ENCODE results near the gene GCGR. TPM values are rescaled to one million over a fixed set of nuclear protein-coding genes. Genes with fewer than 3 reads are reported as not detected.

Gene GCGR
- not detected for polyA plus RNA-seq (2013, experiment 1 of 2)
- not detected for polyA plus RNA-seq (2013, experiment 2 of 2)

DNA sequence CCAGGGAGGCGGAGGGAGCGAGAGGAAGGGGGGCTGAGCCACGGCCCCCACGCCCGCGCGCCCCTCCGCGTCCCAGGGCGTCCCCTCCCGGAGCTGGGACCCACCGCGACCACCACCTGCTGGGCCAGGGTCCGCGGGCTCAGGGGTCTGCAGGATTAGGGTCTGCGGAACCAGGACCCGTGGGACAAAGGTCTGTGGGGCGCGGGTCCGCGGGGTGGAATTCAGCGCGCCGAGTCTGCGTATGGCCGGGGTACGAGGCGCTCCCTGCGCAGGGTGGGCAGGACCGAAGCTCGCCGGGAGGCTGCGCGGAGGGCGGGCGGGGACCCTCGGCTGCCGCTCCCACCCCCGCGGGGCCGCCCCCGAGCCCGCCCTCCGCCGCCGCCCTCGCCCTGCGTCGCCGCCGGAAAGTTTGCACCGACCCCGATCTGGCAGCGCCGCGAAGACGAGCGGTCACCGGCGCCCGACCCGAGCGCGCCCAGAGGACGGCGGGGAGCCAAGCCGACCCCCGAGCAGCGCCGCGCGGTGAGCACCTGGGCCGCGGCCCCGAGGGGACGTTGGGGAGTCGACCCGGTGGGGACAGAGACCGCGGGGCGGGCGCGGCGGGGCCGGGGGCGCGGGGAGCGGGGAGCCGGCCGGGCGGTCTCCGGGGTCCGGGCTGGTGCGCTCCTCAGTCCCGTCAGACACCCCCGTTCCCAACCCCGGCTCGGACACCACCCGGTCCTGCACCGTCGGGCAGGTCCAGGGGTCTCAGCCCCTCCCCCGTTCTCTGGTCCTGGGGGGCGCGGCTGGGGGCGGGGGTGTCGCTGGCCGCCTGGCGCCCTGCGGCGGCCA, at the start of gene GCGR:
GCGR (plus strand) TSS at position 423 of the 831 bp plus-strand sequence. CDS start 4,869 bp downstream, outside the sequence.
- H3K4me1 ChIP-seq (ENCODE audit: insufficient read depth, low read length), result no peaks in the 10 kb centered on the region
- no peaks in the 10 kb centered on the region for H3K9me3 ChIP-seq (ENCODE audit: insufficient read depth, low read depth, low read length)
- H3K27me3 ChIP-seq (ENCODE audit: insufficient read depth, low read length), result peaks cover 77% of the 10 kb centered on the region
- H3K4me3 ChIP-seq (ENCODE audit: low read length), result peak within 1 kb of the TSS; percentile 40
- no peak within 1 kb of the TSS for H3K9ac ChIP-seq (ENCODE audit: low read depth, low read length)
- 2% methylated on average over 108 of the region's 110 CpGs for WGBS
- H3K27ac ChIP-seq (ENCODE audit: low read depth, low read length), result no peak within 1 kb of the TSS
- no peaks in the 10 kb centered on the region for H3K36me3 ChIP-seq (ENCODE audit: insufficient read depth, low read length)

DNA sequence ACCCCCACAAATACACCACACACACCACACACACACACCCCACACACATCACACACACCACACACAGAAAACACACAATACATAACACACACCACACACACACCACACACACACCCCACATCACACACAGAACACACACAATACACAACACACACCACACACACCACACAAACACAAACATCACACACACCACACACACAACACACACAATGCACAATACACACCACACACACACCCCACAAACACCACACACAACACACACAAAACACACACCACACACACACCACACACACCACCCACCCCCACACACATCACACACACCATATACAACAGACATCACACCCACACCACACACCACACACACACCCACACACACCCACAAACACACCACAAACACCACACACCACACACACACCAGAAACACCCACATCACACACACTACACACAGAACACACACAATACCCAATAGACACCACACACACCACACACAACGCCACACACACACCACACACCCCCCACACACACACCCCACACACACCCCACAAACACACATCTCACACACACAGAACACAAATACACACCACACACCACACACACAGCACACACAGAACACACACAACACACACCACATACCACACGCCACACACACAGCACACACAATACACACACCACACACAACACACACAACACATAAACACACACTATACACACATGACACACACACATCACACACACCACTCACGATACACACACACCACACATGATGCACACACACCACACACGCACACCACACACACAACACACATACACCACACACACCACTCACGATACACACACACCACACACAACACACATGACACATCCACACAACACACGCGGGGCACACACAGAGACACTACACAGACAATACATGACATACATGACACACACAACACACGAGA, 11.0 kb upstream of the GCGR start:
- Histone ChIP-seq H3K27me3 (ENCODE audit: insufficient read depth, low read length) (no peaks in the 10 kb centered on the region), H3K4me3 (ENCODE audit: low read length) (no peak overlapping the region), H3K9ac (ENCODE audit: low read depth, low read length) (no peak overlapping the region), H3K27ac (ENCODE audit: low read depth, low read length) (no peak overlapping the region), H3K9me3 (ENCODE audit: insufficient read depth, low read depth, low read length) (no peaks in the 10 kb centered on the region), H3K36me3 (ENCODE audit: insufficient read depth, low read length) (no peaks in the 10 kb centered on the region), H3K4me1 (ENCODE audit: insufficient read depth, low read length) (no peaks in the 10 kb centered on the region)
- 94% methylated on average over 7 of the region's 8 CpGs for WGBS

DNA sequence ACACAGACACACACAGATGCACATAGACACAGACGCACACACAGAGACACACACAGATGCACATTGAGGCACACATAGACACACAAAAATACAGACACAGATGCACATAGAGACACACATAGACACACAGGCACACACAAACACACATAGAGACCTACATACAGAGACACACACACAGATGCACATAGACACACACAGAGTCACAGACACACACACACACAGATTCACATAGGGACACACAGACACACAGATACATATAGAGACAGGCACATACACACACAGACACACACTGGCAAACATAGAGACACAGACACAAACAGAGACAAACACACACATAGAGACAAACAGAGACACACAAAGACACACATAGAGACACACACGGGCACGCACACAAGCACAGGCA, 9.9 kb upstream of the GCGR start:
- Histone ChIP-seq H3K4me3 (ENCODE audit: low read length) (no peak overlapping the region), H3K9me3 (ENCODE audit: insufficient read depth, low read depth, low read length) (no peaks in the 10 kb centered on the region), H3K27ac (ENCODE audit: low read depth, low read length) (no peak overlapping the region), H3K27me3 (ENCODE audit: insufficient read depth, low read length) (no peaks in the 10 kb centered on the region), H3K9ac (ENCODE audit: low read depth, low read length) (no peak overlapping the region), H3K36me3 (ENCODE audit: insufficient read depth, low read length) (no peaks in the 10 kb centered on the region), H3K4me1 (ENCODE audit: insufficient read depth, low read length) (no peaks in the 10 kb centered on the region)
- 91% methylated on average over 3 of the region's 3 CpGs for WGBS

DNA sequence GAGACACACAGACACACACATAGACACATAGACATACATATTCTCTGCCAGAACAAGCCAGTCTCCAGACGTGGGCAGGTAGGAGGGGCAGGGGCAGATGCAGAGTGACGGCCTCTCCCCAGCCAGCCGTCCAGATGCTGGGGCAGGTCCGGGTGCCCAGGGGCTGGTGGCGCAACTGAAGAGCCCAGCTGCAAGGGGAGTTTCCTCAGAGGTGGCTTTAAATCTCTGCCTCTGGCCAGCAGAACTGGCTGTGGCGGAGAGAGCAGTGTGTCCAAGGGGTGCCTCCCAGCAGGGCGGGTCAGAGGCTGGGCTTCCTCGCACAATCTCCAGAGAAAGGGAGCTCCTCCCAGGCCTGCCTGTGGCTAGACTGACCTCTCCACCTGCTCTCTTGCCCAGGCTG, 9.4 kb upstream of the GCGR start:
- no peak overlapping the region for H3K27ac ChIP-seq (ENCODE audit: low read depth, low read length)
- WGBS, result 56% methylated on average over 8 of the region's 8 CpGs
- no peaks in the 10 kb centered on the region for H3K9me3 ChIP-seq (ENCODE audit: insufficient read depth, low read depth, low read length)
- no peak overlapping the region for H3K9ac ChIP-seq (ENCODE audit: low read depth, low read length)
- no peaks in the 10 kb centered on the region for H3K4me1 ChIP-seq (ENCODE audit: insufficient read depth, low read length)
- H3K4me3 ChIP-seq (ENCODE audit: low read length), result no peak overlapping the region
- H3K27me3 ChIP-seq (ENCODE audit: insufficient read depth, low read length), result no peaks in the 10 kb centered on the region
- H3K36me3 ChIP-seq (ENCODE audit: insufficient read depth, low read length), result no peaks in the 10 kb centered on the region

DNA sequence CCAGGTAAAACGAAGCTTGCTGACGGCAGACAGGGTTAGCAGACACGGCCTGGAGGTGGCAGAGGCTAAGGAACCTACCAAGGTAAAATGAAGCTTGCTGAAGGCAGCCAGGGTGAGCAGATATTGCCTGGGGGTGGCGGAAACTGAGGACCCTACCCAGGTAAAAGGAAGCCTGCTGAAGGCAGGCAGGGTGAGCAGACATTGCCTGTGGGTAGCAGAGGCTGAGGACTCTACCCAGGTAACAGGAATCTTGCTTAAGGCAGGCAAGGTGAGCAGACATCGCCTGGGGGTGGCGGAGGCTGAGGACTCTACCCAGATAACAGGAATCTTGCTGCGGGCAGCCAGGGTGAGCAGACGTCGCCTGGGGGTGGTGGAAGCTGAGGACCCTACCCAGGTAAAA, 2.6 kb upstream of the GCGR start:
- 89% methylated on average over 9 of the region's 9 CpGs for WGBS
- no peak overlapping the region for H3K9ac ChIP-seq (ENCODE audit: low read depth, low read length)
- no peak overlapping the region for H3K27ac ChIP-seq (ENCODE audit: low read depth, low read length)
- no peaks in the 10 kb centered on the region for H3K9me3 ChIP-seq (ENCODE audit: insufficient read depth, low read depth, low read length)
- no peaks in the 10 kb centered on the region for H3K36me3 ChIP-seq (ENCODE audit: insufficient read depth, low read length)
- H3K4me1 ChIP-seq (ENCODE audit: insufficient read depth, low read length), result no peaks in the 10 kb centered on the region
- H3K27me3 ChIP-seq (ENCODE audit: insufficient read depth, low read length), result peaks cover 60% of the 10 kb centered on the region
- no peak overlapping the region for H3K4me3 ChIP-seq (ENCODE audit: low read length)

DNA sequence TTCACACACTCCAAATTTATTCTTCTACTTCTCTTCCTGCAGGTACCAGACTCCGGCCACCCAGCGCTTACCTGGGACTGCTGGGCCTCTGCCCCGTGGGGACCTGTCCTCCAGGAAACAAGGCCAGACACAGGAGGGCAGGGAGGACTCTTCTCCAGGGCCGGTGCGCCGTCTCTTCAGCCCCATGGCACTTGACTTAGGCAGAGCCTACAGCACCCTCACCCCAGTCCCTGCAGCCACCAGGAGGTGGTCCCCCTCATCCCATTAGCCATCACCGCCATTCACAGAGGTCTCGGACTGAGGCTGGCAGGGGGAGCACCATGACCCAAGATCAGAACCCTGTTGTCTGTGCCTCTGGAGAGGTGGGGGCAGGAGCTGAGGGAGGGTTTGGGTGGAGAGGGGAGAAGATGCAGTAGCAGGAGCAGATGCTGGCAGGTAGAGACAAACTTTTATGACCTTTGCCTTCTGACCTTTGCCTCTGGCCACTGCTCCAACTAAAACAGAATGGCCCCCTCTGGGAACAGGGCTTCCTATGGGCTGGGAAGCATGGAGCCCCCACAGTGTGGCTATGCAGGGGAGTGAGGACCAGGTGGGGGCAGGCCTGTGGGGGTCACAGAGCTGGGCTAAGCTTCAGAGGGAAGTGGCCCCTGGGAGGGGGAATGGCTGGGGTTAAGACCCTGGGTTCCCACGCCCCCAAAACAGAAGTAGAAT, 1.7 kb upstream of the GCGR start:
- 86% methylated on average over 9 of the region's 9 CpGs for WGBS
- Histone ChIP-seq H3K27me3 (ENCODE audit: insufficient read depth, low read length) (peaks cover 69% of the 10 kb centered on the region), H3K36me3 (ENCODE audit: insufficient read depth, low read length) (no peaks in the 10 kb centered on the region), H3K27ac (ENCODE audit: low read depth, low read length) (no peak overlapping the region), H3K9me3 (ENCODE audit: insufficient read depth, low read depth, low read length) (no peaks in the 10 kb centered on the region), H3K4me3 (ENCODE audit: low read length) (no peak overlapping the region), H3K4me1 (ENCODE audit: insufficient read depth, low read length) (no peaks in the 10 kb centered on the region), H3K9ac (ENCODE audit: low read depth, low read length) (no peak overlapping the region)

DNA sequence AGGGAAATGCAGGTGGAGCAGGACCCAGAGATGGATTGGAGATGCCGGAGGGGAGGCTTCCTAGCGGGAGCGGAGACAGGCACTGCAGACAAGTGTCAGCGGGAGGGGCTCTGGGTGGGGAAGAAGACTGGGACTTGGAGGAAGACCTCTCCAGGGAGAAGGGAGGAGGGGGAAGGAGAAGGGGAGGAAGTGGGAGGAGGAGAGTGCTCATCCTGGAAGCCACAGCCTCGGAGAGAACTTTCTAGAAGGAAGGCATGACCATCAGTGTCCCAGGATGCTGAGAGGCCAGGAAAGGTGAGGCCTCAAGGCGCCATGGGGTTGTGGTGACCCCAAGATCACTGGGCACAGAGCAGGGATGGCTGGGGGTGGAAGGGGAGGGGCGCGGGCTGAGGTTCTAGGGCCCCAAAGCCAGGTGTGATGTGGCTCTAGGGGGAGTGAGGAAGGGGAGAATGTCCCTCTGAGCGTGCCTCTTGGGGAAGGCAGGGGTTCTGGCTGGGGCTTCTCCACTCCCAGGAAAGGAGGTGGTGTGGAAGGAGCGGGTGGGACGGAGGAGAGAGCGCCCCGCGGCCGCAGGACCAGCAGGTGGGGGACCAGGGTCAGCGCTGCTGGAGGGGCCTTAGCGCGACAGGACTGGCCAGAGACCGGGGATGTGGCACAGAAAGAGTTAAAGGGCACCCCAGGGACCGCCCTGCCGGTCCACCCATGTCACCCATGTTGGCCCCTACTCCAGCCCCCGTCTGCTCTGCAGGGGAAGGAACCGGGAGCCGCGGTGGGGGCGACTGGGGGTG, 900 bp upstream of the GCGR start:
- Histone ChIP-seq H3K27me3 (ENCODE audit: insufficient read depth, low read length) (peaks cover 75% of the 10 kb centered on the region), H3K4me1 (ENCODE audit: insufficient read depth, low read length) (no peaks in the 10 kb centered on the region)
- 34% methylated on average over 26 of the region's 26 CpGs for WGBS

DNA sequence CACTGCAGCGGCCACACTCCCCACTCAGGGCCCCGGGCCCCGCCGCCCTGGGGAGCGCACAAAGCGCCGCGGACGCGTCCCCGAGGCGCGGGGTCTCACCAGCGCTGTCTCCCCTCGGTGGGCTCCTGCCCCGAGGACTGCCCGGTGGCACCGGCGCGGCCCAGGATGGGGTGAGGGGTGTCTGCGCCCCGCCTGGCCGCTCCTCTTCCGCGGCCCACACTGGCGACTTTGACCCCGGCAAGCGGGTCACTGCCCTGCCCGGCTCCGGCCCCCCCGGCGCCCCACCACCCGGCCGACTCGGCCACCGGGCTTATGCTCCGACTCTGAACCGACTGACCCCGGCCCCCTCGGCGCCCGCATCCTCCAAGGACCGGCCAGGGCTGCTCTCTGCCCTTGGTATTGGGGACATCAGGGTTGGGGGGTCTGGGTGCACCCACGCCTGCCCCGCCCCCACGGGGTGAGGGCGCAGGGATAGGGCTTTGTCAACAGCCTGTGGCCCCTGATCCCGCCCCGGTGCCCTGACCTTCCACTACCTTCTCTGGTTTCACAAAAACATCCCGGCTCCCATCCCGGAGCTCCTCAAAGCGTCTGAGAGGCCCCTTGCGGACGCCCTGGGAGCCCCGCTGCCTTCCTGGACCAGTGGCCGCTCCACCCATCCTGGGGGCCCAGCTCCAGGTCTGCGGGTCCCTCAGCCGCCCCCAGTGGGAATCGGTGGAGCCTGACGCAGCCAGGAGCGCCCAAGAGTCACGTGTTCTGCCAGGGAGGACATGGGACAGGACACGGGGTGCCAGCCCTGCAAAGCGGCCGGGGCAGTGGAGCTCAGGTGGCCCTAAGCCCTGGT, 829 bp downstream of the GCGR start:
- 9% methylated on average over 65 of the region's 65 CpGs for WGBS
- H3K4me3 ChIP-seq (ENCODE audit: low read length), result peak overlapping the region; percentile 39
- H3K9ac ChIP-seq (ENCODE audit: low read depth, low read length), result no peak overlapping the region
- H3K27me3 ChIP-seq (ENCODE audit: insufficient read depth, low read length), result peaks cover 77% of the 10 kb centered on the region
- no peaks in the 10 kb centered on the region for H3K36me3 ChIP-seq (ENCODE audit: insufficient read depth, low read length)
- no peak overlapping the region for H3K27ac ChIP-seq (ENCODE audit: low read depth, low read length)
- H3K4me1 ChIP-seq (ENCODE audit: insufficient read depth, low read length), result no peaks in the 10 kb centered on the region
- no peaks in the 10 kb centered on the region for H3K9me3 ChIP-seq (ENCODE audit: insufficient read depth, low read depth, low read length)

More for the DNA sequence above, 900 bp upstream of the GCGR start:
- Histone ChIP-seq H3K4me3 (ENCODE audit: low read length) (no peak overlapping the region; the same call in 1 of the 2 replicates), H3K9me3 (ENCODE audit: insufficient read depth, low read depth, low read length) (no peaks in the 10 kb centered on the region), H3K9ac (ENCODE audit: low read depth, low read length) (no peak overlapping the region), H3K36me3 (ENCODE audit: insufficient read depth, low read length) (no peaks in the 10 kb centered on the region), H3K27ac (ENCODE audit: low read depth, low read length) (no peak overlapping the region)

DNA sequence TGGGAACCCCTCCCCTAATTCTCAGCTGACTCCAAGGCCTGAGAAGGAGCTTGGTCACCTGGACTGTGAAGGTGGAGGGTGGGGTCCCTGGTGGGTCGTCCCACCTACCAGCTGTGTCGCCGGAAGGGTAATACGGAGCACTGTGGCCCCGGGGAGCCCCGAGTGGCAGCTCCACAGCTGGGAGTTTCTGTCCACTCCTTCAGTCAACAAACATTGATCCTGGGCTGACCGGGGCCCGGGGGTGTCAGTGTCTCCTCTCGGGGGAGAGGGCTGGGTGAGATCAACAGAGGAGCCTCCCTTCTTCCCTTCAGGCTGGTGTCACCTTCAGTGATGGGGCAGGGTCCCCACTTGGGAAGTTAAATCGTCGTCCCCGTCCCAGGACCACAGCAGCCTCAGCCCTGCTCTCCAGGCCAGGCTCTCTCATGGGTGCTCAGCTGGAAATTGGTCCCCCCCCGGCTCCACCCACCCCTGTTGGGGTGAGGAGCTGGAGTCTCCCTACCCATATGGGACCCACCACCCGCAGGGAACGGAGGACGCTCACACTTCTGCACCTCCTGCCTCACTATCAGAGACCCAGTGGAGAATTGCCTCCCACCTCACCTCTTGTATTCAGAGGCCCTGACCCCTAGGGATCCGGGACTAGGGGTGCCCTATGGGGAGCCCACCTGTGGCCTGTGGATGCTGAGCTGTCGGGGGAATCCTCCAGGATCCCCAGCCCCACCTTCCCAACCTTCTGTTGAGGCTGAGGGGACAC, 1.9 kb downstream of the GCGR start:
- Histone ChIP-seq H3K4me1 (ENCODE audit: insufficient read depth, low read length) (no peaks in the 10 kb centered on the region), H3K9me3 (ENCODE audit: insufficient read depth, low read depth, low read length) (no peaks in the 10 kb centered on the region), H3K4me3 (ENCODE audit: low read length) (no peak overlapping the region), H3K36me3 (ENCODE audit: insufficient read depth, low read length) (no peaks in the 10 kb centered on the region), H3K9ac (ENCODE audit: low read depth, low read length) (no peak overlapping the region), H3K27ac (ENCODE audit: low read depth, low read length) (no peak overlapping the region), H3K27me3 (ENCODE audit: insufficient read depth, low read length) (peaks cover 71% of the 10 kb centered on the region)
- WGBS, result 83% methylated on average over 18 of the region's 18 CpGs

Data from HUES64 (cell line).